Measurements from ENCODE around the gene SP1. TPM values are rescaled to one million over a fixed set of nuclear protein-coding genes. Genes with fewer than 3 reads are reported as not detected.
"Not testable (repeated sequence)": the region's sequence is repeated elsewhere in the genome, so short reads cannot be mapped to it uniquely, and the experiment has no call there.

SP1 gene
- total and polyA plus RNA-seq, 4 experiments from 2014 or later = 4.3 to 110 (median 59.7) TPM

DNA sequence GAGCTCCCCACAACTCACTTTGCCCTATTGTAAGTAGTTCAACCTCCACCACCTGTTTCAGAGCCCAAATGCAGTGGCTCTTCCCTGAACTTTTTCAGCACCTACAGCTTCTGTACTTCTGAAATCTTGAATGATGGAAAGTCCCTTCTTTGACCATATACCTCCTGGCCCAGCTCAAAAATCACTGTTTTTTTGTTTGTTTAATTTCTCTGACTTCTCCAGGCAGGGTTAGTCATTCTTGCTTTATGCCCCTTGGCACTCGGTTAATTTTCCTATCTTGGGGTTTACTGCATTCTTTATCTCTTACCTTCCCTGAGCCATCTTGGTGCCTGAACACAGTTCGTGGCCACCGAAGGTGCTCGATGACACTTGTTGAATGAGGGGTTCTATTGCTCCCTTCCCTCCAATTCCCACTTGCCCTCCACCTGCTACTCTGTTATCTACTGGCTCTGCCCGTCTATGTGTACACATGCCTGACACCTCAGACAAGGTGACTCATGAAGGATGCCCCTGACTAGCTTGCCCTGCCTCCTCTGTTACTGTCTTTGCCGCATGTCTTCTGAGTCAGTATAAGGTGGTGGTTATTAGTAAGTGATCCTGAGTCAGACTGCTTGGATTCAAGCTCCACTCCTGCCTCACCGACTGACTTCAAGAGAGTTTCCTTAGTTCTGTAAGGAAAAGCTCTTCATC is 48.1 kb downstream of the SP1 start:
- Mint-ChIP-seq H3K4me1 (peaks cover 0 to 1% (median 0%) of the 10 kb centered on the region in 4 donors), H3K36me3 (no peaks in the 10 kb centered on the region), H3K27me3 (no peaks in the 10 kb centered on the region), H3K27ac (peak overlapping the region in 5 of 7 donors; percentile 1 to 53 (median 36)), H3K9me3 (no peaks in the 10 kb centered on the region), H3K4me3 (no peak overlapping the region)
- ChIA-PET CTCF (ENCODE audit: partially characterized antibody) (interaction anchor here (1.0 to 1.3 kb wide), 3 partner anchors 76 to 83 kb away, joined by 3 read pairs; no protein-coding TSS in a partner anchor), POLR2A (ENCODE audit: partially characterized antibody) (interaction anchor here (1.5 kb wide), 1 partner anchor 107 kb away, joined by 5 read pairs; the partner anchor contains the start of gene AAAS)
- Histone ChIP-seq H3K36me3 (ENCODE audit: insufficient read depth, low read length) (no peaks in the 10 kb centered on the region), H3K27ac (ENCODE audit: low read depth, low read length) (no peak overlapping the region), H3K4me3 (ENCODE audit: low read length in 2 of 2) (no peak overlapping the region), H3K4me1 (ENCODE audit: insufficient read depth, low read length) (no peaks in the 10 kb centered on the region), H3K27me3 (ENCODE audit: insufficient read depth, low read length) (no peaks in the 10 kb centered on the region), H3K9me3 (ENCODE audit: control insufficient read depth in 1 of 2, low read length in 2 of 2) (no peaks in the 10 kb centered on the region)
- intact Hi-C loops (cut with micrococcal nuclease) = no loop called here
- DNase-seq = no peak

DNA sequence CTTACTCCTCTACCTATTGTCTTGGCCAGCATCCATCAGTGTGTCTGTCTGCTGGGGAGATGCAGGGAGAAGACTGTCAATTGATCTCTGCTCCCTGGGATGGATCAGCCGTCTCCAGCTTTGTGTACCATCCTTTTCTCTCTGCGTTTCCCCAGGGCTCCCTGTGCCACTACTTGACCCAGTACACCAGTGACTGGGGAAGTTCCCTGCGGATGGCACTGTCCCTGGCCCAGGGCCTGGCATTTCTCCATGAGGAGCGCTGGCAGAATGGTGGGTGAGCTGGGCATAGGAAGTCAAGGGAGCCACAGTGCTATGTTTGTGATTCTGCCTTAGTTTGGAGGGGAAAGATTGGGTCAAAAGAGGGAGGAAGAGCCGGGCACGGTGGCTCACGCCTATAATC is 48.8 kb downstream of the SP1 start:
- intact Hi-C loops (cut with micrococcal nuclease) = no loop called here
- H3K9me3 ChIP-seq (ENCODE audit: control insufficient read depth in 1 of 2, low read length in 2 of 2) = no peaks in the 10 kb centered on the region
- H3K27ac ChIP-seq (ENCODE audit: low read depth, low read length) = no peak overlapping the region
- CTCF ChIA-PET (ENCODE audit: partially characterized antibody) = interaction anchor here (1.0 kb wide), 1 partner anchor 83 kb away, joined by 3 read pairs; no protein-coding TSS in a partner anchor
- Mint-ChIP-seq H3K27me3 (no peaks in the 10 kb centered on the region), H3K27ac (no peak overlapping the region), H3K9me3 (no peaks in the 10 kb centered on the region), H3K4me3 (no peak overlapping the region), H3K36me3 (no peaks in the 10 kb centered on the region), H3K4me1 (peaks cover 0 to 1% (median 0%) of the 10 kb centered on the region in 4 donors)
- POLR2A ChIA-PET (ENCODE audit: partially characterized antibody) = interaction anchor here (1.5 kb wide), 1 partner anchor 108 kb away, joined by 5 read pairs; the partner anchor contains the start of gene AAAS
- H3K4me1 ChIP-seq (ENCODE audit: insufficient read depth, low read length) = no peaks in the 10 kb centered on the region
- no peaks in the 10 kb centered on the region for H3K36me3 ChIP-seq (ENCODE audit: insufficient read depth, low read length)
- H3K4me3 ChIP-seq (ENCODE audit: low read length in 2 of 2) = no peak overlapping the region
- no peak for DNase-seq
- no peaks in the 10 kb centered on the region for H3K27me3 ChIP-seq (ENCODE audit: insufficient read depth, low read length)

DNA sequence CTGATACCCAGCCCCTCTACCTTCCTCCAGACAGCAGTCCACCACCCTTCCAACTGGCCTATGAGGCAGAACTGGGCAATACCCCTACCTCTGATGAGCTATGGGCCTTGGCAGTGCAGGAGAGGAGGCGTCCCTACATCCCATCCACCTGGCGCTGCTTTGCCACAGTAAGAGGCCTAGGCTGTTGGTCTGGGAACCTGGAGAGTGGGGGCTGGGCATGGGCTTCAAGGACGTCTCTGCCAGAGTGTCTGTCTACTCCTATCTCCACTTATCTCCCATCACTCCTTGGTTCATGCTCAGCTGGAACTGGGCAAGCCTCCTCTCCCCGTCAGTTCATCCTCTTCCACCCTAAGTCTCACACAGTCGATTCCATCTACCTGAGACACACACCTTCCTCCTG is 50.1 kb downstream of the SP1 start:
- Histone ChIP-seq H3K27me3 (ENCODE audit: insufficient read depth, low read length) (no peaks in the 10 kb centered on the region), H3K27ac (ENCODE audit: low read depth, low read length) (no peak overlapping the region), H3K36me3 (ENCODE audit: insufficient read depth, low read length) (no peaks in the 10 kb centered on the region), H3K9me3 (ENCODE audit: control insufficient read depth in 1 of 2, low read length in 2 of 2) (no peaks in the 10 kb centered on the region), H3K4me3 (ENCODE audit: low read length in 2 of 2) (no peak overlapping the region), H3K4me1 (ENCODE audit: insufficient read depth, low read length) (no peaks in the 10 kb centered on the region)
- no peak overlapping the region for H3K4me3 Mint-ChIP-seq
- peaks cover 0 to 1% (median 0%) of the 10 kb centered on the region in 4 donors for H3K4me1 Mint-ChIP-seq
- CTCF ChIA-PET (ENCODE audit: partially characterized antibody) = interaction anchor here (0.5 to 3.5 kb wide), 5 partner anchors 9 to 270 kb away, joined by 3 to 13 read pairs (median 4); no protein-coding TSS in a partner anchor
- intact Hi-C loops (cut with micrococcal nuclease) = no loop called here
- no peak overlapping the region for H3K27ac Mint-ChIP-seq
- no peaks in the 10 kb centered on the region for H3K9me3 Mint-ChIP-seq
- POLR2A ChIA-PET (ENCODE audit: partially characterized antibody) = interaction anchor here (1.4 kb wide), 1 partner anchor 11 kb away, joined by 3 read pairs; the partner anchor contains the start of gene PRR13
- no peaks in the 10 kb centered on the region for H3K36me3 Mint-ChIP-seq
- no peak for DNase-seq
- no peaks in the 10 kb centered on the region for H3K27me3 Mint-ChIP-seq

DNA sequence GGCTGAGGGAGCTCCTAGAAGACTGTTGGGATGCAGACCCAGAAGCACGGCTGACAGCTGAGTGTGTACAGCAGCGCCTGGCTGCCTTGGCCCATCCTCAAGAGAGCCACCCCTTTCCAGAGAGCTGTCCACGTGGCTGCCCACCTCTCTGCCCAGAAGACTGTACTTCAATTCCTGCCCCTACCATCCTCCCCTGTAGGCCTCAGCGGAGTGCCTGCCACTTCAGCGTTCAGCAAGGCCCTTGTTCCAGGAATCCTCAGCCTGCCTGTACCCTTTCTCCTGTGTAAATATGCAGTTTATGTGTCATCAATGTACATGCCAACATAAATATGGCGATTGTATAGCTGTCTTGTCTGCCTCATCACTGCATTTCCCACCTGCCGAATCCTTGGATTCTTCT is 51.2 kb downstream of the SP1 start:
- Mint-ChIP-seq H3K4me3 (no peak overlapping the region), H3K27me3 (no peaks in the 10 kb centered on the region), H3K9me3 (no peaks in the 10 kb centered on the region), H3K27ac (peak overlapping the region in 1 of 7 donors; percentile 19), H3K4me1 (peaks cover 0 to 1% (median 0%) of the 10 kb centered on the region in 4 donors), H3K36me3 (no peaks in the 10 kb centered on the region)
- ChIA-PET CTCF (ENCODE audit: partially characterized antibody) (interaction anchor here (1.1 to 3.5 kb wide), 5 partner anchors 10 to 87 kb away, joined by 3 to 13 read pairs (median 10); no protein-coding TSS in a partner anchor), POLR2A (ENCODE audit: partially characterized antibody) (no interaction called here)
- no peaks in the 10 kb centered on the region for H3K9me3 ChIP-seq (ENCODE audit: control insufficient read depth in 1 of 2, low read length in 2 of 2)
- H3K4me3 ChIP-seq (ENCODE audit: low read length in 2 of 2) = no peak overlapping the region
- intact Hi-C loops (cut with micrococcal nuclease) = no loop called here
- H3K27me3 ChIP-seq (ENCODE audit: insufficient read depth, low read length) = no peaks in the 10 kb centered on the region
- DNase-seq = no peak
- no peak overlapping the region for H3K27ac ChIP-seq (ENCODE audit: low read depth, low read length)
- no peaks in the 10 kb centered on the region for H3K4me1 ChIP-seq (ENCODE audit: insufficient read depth, low read length)
- no peaks in the 10 kb centered on the region for H3K36me3 ChIP-seq (ENCODE audit: insufficient read depth, low read length)

DNA sequence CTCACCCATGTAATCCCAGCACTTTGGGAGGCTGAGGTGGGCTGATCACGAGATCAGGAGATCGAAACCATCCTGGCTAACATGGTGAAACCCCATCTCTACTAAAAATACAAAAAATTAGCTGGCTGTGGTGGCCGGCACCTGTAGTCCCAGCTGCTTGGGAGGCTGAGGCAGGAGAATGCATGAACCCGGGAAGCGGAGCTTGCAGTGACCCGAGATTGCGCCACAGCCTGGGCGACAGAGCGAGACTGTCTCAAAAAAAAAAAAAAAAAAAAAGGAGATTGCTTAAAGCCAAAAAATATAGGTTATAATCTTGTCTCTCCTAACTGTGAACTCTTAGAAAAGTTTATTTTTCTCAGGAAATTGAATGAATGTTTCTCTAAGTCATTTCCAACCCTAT is 55.4 kb downstream of the SP1 start:
- H3K4me3 ChIP-seq (ENCODE audit: low read length in 2 of 2); H3K9me3 ChIP-seq (ENCODE audit: control insufficient read depth in 1 of 2, low read length in 2 of 2); intact Hi-C loops (cut with micrococcal nuclease); H3K27me3 ChIP-seq (ENCODE audit: insufficient read depth, low read length); H3K9me3 Mint-ChIP-seq; H3K27ac ChIP-seq (ENCODE audit: low read depth, low read length); DNase-seq; POLR2A ChIA-PET (ENCODE audit: partially characterized antibody); H3K4me1 Mint-ChIP-seq; H3K36me3 ChIP-seq (ENCODE audit: insufficient read depth, low read length); H3K27me3 Mint-ChIP-seq; H3K27ac Mint-ChIP-seq; CTCF ChIA-PET (ENCODE audit: partially characterized antibody); H3K4me3 Mint-ChIP-seq; H3K36me3 Mint-ChIP-seq; H3K4me1 ChIP-seq (ENCODE audit: insufficient read depth, low read length): not testable (repeated sequence)

DNA sequence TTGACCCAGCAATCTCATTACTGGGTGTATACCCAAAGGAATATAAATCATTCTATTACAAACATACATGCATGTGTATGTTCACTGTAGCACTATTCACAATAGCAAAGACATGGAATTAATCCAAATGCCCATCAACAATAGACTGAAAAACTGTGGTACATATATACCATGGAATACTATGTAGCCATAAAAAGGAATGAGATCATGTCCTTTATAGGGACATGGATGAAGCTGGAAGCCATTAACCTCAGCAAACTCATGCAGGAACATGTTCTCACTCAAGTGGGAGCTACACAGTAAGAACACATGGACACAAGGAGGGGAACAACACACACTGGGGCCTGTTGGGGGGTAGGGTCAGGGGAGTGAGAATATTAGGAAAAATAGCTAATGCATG is 59.6 kb downstream of the SP1 start:
- Mint-ChIP-seq H3K36me3 (peaks cover 6 to 20% of the 10 kb centered on the region in 2 donors), H3K27ac (peak overlapping the region in 4 of 7 donors; percentile 46 to 76 (median 54)), H3K4me3 (peak overlapping the region in 1 of 8 donors; percentile 73), H3K4me1 (peaks cover 14 to 42% (median 27%) of the 10 kb centered on the region in 4 donors)
- POLR2A ChIA-PET (ENCODE audit: partially characterized antibody) = interaction anchor here (0.6 to 4.5 kb wide), 3 partner anchors 35 to 60 kb away, joined by 3 to 54 read pairs (median 13); partner anchors contain the start of genes MAP3K12, SP1 and TARBP2
- CTCF ChIA-PET (ENCODE audit: partially characterized antibody) = interaction anchor here (0.7 to 1.5 kb wide), 3 partner anchors 16 to 249 kb away, joined by 3 to 6 read pairs (median 3); partner anchors contain the start of gene AMHR2
- H3K4me3 ChIP-seq (ENCODE audit: low read length in 2 of 2); intact Hi-C loops (cut with micrococcal nuclease); H3K27ac ChIP-seq (ENCODE audit: low read depth, low read length); H3K9me3 Mint-ChIP-seq; H3K27me3 ChIP-seq (ENCODE audit: insufficient read depth, low read length); H3K9me3 ChIP-seq (ENCODE audit: control insufficient read depth in 1 of 2, low read length in 2 of 2); H3K27me3 Mint-ChIP-seq; H3K36me3 ChIP-seq (ENCODE audit: insufficient read depth, low read length); DNase-seq: not testable (repeated sequence)
- H3K4me1 ChIP-seq (ENCODE audit: insufficient read depth, low read length) = peaks cover 27% of the 10 kb centered on the region
